ENCODE results near the gene LEF1.

Gene LEF1

GRCh38 chr4:108036213-108036612, 132.5 kb downstream of the LEF1 start:
- Histone ChIP-seq H3K27me3 (no peaks in the 10 kb centered on the region), H3K9me3 (no peaks in the 10 kb centered on the region), H3K4me1 (no peaks in the 10 kb centered on the region), H3K4me3 (no peak overlapping the region), H3K27ac (no peak overlapping the region), H3K36me3 (peaks cover 41 to 52% (median 51%) of the 10 kb centered on the region in 3 donors)
- DNase-seq = no peak
- intact Hi-C loops (cut with DNase I; ENCODE audit: low total_unique reads) = no loop called here
- no peak for TF ChIP-seq CTCF (IDR thresholded peaks at IDR 0.05)

- Histone ChIP-seq H3K4me3 (no peak overlapping the region), H3K9me3 (no peaks in the 10 kb centered on the region), H3K27ac (no peak overlapping the region), H3K36me3 (peaks cover 44 to 57% (median 56%) of the 10 kb centered on the region in 3 donors), H3K27me3 (no peaks in the 10 kb centered on the region), H3K4me1 (no peaks in the 10 kb centered on the region)
- DNase-seq = no peak
- intact Hi-C loops (cut with DNase I; ENCODE audit: low total_unique reads) = no loop called here
- no peak for TF ChIP-seq CTCF (IDR thresholded peaks at IDR 0.05)
Observed at GRCh38 chr4:108035691-108036090, 133.0 kb downstream of the LEF1 start.

- no peak for DNase-seq
- H3K4me3 ChIP-seq = no peak overlapping the region
- H3K9me3 ChIP-seq = no peaks in the 10 kb centered on the region
- no peaks in the 10 kb centered on the region for H3K4me1 ChIP-seq
- no peak for TF ChIP-seq CTCF (IDR thresholded peaks at IDR 0.05)
- H3K27me3 ChIP-seq = no peaks in the 10 kb centered on the region
- intact Hi-C loops (cut with DNase I; ENCODE audit: low total_unique reads) = no loop called here
- H3K27ac ChIP-seq = no peak overlapping the region
- peaks cover 50 to 68% (median 66%) of the 10 kb centered on the region in 3 donors for H3K36me3 ChIP-seq
Observed at GRCh38 chr4:108034565-108034964, 134.2 kb downstream of the LEF1 start.

- H3K36me3 ChIP-seq = peaks cover 62 to 80% (median 78%) of the 10 kb centered on the region in 3 donors
- DNase-seq = no peak
- no peak overlapping the region for H3K27ac ChIP-seq
- no peak for TF ChIP-seq CTCF (IDR thresholded peaks at IDR 0.05)
- no peaks in the 10 kb centered on the region for H3K9me3 ChIP-seq
- H3K27me3 ChIP-seq = no peaks in the 10 kb centered on the region
- intact Hi-C loops (cut with DNase I; ENCODE audit: low total_unique reads) = no loop called here
- H3K4me1 ChIP-seq = no peaks in the 10 kb centered on the region
- H3K4me3 ChIP-seq = no peak overlapping the region
Observed at GRCh38 chr4:108033348-108033747, 135.4 kb downstream of the LEF1 start.

- H3K4me3 ChIP-seq = no peak overlapping the region
- peaks cover 80 to 98% (median 96%) of the 10 kb centered on the region in 3 donors for H3K36me3 ChIP-seq
- DNase-seq = no peak
- no peaks in the 10 kb centered on the region for H3K4me1 ChIP-seq
- no peak overlapping the region for H3K27ac ChIP-seq
- intact Hi-C loops (cut with DNase I; ENCODE audit: low total_unique reads) = no loop called here
- H3K27me3 ChIP-seq = no peaks in the 10 kb centered on the region
- no peaks in the 10 kb centered on the region for H3K9me3 ChIP-seq
- TF ChIP-seq CTCF (IDR thresholded peaks at IDR 0.05) = no peak
Observed at GRCh38 chr4:108031427-108032083, 137.2 kb downstream of the LEF1 start.
